ENCODE results near the gene AKAP6. TPM values are rescaled to one million over a fixed set of nuclear protein-coding genes. Genes with fewer than 3 reads are reported as not detected.
A peak's percentile ranks its signal among the peaks of the same experiment; 100 is the strongest.

The AKAP6 gene
- total RNA-seq, 1 donor from 2014 or later = 4.7 TPM

DNA sequence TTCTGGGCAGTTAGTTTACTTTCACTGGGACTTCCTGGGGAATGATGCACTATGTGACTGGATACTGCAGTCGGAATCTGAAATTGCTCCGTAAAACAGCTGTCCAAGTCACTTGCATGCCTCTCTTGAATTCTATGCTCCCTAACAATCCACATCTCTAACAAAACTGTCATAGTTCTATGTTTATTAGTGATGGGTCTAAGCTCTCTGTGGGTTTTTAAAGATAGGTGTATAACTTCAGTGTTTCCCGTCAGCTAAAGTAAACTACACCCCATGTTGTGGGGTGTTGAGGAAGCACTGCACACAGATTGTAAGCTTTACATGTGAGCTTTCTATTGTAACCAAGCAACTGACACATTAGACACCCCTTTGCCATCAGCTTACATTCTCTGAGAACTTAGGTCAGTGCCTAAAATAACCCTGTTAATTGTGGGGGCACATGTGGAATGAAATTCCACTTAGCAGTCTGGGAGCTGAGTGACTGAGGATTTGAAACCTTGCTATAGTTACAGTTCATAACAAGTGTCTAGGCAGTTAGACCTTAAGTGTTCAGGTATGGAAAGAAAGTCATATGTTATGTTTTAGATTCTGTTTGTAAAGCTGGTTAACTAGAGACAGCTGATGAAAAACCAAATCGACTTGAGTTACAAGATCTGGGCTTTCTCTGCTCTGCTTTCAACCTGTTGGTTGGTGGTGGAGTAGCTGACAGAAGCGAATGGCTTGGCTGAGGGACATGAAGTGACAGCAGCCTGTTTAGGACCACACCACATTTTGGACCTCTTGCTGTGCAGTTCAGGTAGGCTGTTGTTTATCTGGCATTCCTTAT, 165.7 kb downstream of the AKAP6 start:
- DNase-seq (ENCODE audit: extremely low spot score, unreplicated experiment) = no peak
- no peak overlapping the region for H3K27ac Mint-ChIP-seq
- H3K9me3 Mint-ChIP-seq = no peaks in the 10 kb centered on the region

DNA sequence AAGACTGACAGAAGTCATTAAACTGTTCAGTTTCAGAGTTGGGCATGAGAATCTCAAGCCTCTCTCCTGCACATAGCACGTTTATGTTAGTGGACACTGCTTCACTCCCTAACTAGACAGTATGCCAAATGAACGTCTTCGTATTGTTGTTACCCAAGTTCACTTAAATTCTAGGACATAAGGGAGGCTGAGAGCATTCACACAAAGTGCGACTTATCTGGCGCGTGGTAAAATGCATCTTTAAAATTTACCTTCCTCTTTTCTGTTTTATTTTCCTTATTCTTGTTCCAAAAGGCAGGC, 166.3 kb downstream of the AKAP6 start:
- Mint-ChIP-seq H3K4me1 (ENCODE audit: unreplicated experiment) (no peaks in the 10 kb centered on the region), H3K27me3 (no peaks in the 10 kb centered on the region), H3K27ac (no peak overlapping the region), H3K36me3 (no peaks in the 10 kb centered on the region), H3K4me3 (no peak overlapping the region), H3K9me3 (no peaks in the 10 kb centered on the region)
- no peak for DNase-seq (ENCODE audit: extremely low spot score, unreplicated experiment)
- TF ChIP-seq, protein P1, sequence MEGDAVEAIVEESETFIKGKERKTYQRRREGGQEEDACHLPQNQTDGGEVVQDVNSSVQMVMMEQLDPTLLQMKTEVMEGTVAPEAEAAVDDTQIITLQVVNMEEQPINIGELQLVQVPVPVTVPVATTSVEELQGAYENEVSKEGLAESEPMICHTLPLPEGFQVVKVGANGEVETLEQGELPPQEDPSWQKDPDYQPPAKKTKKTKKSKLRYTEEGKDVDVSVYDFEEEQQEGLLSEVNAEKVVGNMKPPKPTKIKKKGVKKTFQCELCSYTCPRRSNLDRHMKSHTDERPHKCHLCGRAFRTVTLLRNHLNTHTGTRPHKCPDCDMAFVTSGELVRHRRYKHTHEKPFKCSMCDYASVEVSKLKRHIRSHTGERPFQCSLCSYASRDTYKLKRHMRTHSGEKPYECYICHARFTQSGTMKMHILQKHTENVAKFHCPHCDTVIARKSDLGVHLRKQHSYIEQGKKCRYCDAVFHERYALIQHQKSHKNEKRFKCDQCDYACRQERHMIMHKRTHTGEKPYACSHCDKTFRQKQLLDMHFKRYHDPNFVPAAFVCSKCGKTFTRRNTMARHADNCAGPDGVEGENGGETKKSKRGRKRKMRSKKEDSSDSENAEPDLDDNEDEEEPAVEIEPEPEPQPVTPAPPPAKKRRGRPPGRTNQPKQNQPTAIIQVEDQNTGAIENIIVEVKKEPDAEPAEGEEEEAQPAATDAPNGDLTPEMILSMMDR (conservative IDR thresholded peaks at IDR 0.05) = no peak

More for the DNA sequence above, 165.7 kb downstream of the AKAP6 start:
- H3K4me3 Mint-ChIP-seq = no peak overlapping the region
- no peaks in the 10 kb centered on the region for H3K4me1 Mint-ChIP-seq (ENCODE audit: unreplicated experiment)
- TF ChIP-seq, protein P1 (conservative IDR thresholded peaks at IDR 0.05) = no peak
- no peaks in the 10 kb centered on the region for H3K27me3 Mint-ChIP-seq
- no peaks in the 10 kb centered on the region for H3K36me3 Mint-ChIP-seq

DNA sequence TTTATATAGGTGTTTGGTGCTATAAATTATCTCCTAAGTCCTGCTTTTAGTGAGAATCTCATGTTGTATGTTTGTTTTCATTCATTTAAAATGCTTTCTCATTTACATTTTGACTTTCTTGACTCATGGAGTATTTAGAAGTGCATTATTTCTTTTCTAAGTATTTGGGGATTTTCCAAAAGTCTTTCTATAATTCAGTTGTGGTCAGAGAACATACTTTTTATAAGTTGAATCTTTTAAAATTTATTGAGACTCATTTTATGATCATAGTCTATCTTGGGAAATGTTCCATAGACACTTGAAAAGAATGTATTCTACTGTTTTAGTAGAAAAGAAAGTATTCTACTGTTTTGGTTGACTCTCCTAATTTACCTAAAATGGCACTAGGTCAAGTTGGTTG, 168.2 kb downstream of the AKAP6 start:
- no peaks in the 10 kb centered on the region for H3K4me1 Mint-ChIP-seq (ENCODE audit: unreplicated experiment)
- TF ChIP-seq, protein P1 (conservative IDR thresholded peaks at IDR 0.05) = no peak
- no peak for DNase-seq (ENCODE audit: extremely low spot score, unreplicated experiment)
- no peaks in the 10 kb centered on the region for H3K27me3 Mint-ChIP-seq
- no peak overlapping the region for H3K4me3 Mint-ChIP-seq
- H3K36me3 Mint-ChIP-seq = no peaks in the 10 kb centered on the region
- H3K9me3 Mint-ChIP-seq = no peaks in the 10 kb centered on the region
- H3K27ac Mint-ChIP-seq = no peak overlapping the region

DNA sequence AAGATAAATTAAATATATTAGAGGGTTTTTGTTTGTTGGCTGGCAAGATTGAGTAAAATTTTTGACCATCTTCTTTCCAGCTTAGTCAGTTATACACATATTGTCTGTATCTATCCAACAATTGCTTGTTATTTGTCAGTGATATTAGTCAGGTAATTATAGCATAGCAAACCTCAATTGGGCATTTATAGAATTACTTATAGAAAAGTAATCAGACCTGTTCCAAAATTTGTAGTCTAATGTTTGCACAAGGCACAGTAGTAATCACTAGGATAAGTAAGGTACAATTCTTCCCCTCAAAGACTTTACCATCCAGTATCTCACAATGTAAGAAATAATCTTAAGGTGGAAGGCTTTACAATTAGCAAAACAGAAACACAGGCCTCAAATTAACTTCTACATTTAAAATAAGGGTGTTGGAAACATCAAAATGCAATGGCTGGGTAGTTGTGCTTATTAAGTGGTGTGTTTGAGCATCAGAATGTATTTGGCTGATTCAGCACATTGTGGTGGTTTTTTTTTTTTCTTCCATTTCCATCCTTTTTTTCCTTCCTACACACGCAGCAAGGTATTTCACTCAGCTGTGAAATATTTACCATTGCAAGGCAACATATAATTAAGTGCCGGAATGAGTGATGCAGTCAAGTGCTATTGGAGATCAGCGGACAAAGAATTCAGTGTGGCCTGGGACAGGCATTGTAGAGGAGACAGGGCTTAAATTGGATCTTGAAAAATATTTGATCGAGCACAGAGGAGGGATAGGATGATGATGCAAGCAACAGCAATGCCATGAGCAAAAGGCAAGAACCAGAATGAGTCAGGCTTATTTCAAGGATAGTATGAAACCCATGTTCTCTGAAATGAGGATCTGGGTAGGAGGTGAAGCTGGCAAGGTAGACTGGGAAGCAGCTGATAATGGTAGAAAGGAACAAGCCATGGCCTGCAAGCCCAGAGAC, 178.2 kb downstream of the AKAP6 start:
- H3K36me3 Mint-ChIP-seq = no peaks in the 10 kb centered on the region
- TF ChIP-seq, protein P1 (conservative IDR thresholded peaks at IDR 0.05) = no peak
- no peak for DNase-seq (ENCODE audit: extremely low spot score, unreplicated experiment)
- H3K27ac Mint-ChIP-seq = peak overlapping the region; percentile 83
- H3K4me1 Mint-ChIP-seq (ENCODE audit: unreplicated experiment) = peaks cover 24% of the 10 kb centered on the region
- peak overlapping the region; percentile 17 for H3K4me3 Mint-ChIP-seq
- H3K27me3 Mint-ChIP-seq = no peaks in the 10 kb centered on the region
- H3K9me3 Mint-ChIP-seq = peaks cover 5% of the 10 kb centered on the region

DNA sequence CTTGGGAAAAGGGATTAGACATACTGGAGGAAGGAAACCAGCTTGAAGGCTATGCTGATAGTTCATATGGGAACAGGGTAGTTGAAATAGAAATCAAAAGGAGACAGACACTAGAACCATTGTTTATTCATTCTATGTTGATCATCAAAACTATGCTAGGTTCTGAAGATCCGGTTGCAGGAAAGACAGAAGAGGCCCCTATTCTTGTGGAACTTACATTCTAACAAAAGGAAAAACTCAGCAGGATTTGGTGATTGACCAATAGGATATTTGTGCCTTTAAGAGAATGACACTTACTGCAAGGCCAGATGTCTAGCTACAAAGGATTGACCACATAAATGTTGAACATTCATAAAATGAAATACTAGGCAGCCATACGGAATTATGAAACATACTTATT, 179.2 kb downstream of the AKAP6 start:
- Mint-ChIP-seq H3K36me3 (no peaks in the 10 kb centered on the region), H3K27me3 (no peaks in the 10 kb centered on the region), H3K9me3 (peaks cover 5% of the 10 kb centered on the region), H3K4me1 (ENCODE audit: unreplicated experiment) (peaks cover 28% of the 10 kb centered on the region), H3K27ac (peak overlapping the region; percentile 83), H3K4me3 (no peak overlapping the region)
- TF ChIP-seq, protein P1 (conservative IDR thresholded peaks at IDR 0.05) = no peak
- no peak for DNase-seq (ENCODE audit: extremely low spot score, unreplicated experiment)
